ENCODE results near the gene DCBLD1. TPM values are rescaled to one million over a fixed set of nuclear protein-coding genes. Genes with fewer than 3 reads are reported as not detected.

Gene DCBLD1
- total RNA-seq, 1 donor from 2014 or later: 7.5 TPM

- peaks cover 14% of the 10 kb centered on the region for H3K36me3 Mint-ChIP-seq
- TF ChIP-seq CTCF (IDR thresholded peaks at IDR 0.05): no peak
- no peak for TF ChIP-seq EZH2 (IDR thresholded peaks at IDR 0.05)
- no peak for TF ChIP-seq EZH2phosphoT487 (IDR thresholded peaks at IDR 0.05)
- Histone ChIP-seq H2AFZ (replicated peaks) (no peak overlapping the region), H3K9ac (no peak overlapping the region), H3K4me3 (no peak overlapping the region), H3K27me3 (no peaks in the 10 kb centered on the region), H3K4me1 (no peaks in the 10 kb centered on the region), H3F3A (ENCODE audit: low read depth) (no peaks in the 10 kb centered on the region), H4K20me1 (ENCODE audit: low read depth) (no peaks in the 10 kb centered on the region), H3K27ac (no peak overlapping the region), H3K36me3 (peaks cover 16% of the 10 kb centered on the region), H3K79me2 (ENCODE audit: low read depth) (no peaks in the 10 kb centered on the region), H3K4me2 (no peak overlapping the region), H3K9me3 (ENCODE audit: low read depth) (no peaks in the 10 kb centered on the region)
- no peaks in the 10 kb centered on the region for H3K9me3 Mint-ChIP-seq
- H3K27me3 Mint-ChIP-seq (ENCODE audit: insufficient read depth, low read depth): no peaks in the 10 kb centered on the region
- H3K4me1 Mint-ChIP-seq: no peaks in the 10 kb centered on the region
- H3K4me3 Mint-ChIP-seq: no peak overlapping the region
- H3K27ac Mint-ChIP-seq: no peak overlapping the region
- no peak for DNase-seq (ENCODE audit: low spot score)
Measured at GRCh38 chr6:117568831-117569410, 86.4 kb downstream of the DCBLD1 start.

- Mint-ChIP-seq H3K27me3 (ENCODE audit: insufficient read depth, low read depth) (no peaks in the 10 kb centered on the region), H3K36me3 (peaks cover 9% of the 10 kb centered on the region), H3K4me1 (no peaks in the 10 kb centered on the region), H3K9me3 (no peaks in the 10 kb centered on the region), H3K27ac (no peak overlapping the region), H3K4me3 (no peak overlapping the region)
- Histone ChIP-seq H3K9me3 (ENCODE audit: low read depth) (no peaks in the 10 kb centered on the region), H3K79me2 (ENCODE audit: low read depth) (no peaks in the 10 kb centered on the region), H3K4me2 (no peak overlapping the region), H3K9ac (no peak overlapping the region), H3K4me1 (no peaks in the 10 kb centered on the region), H3F3A (ENCODE audit: low read depth) (no peaks in the 10 kb centered on the region), H3K4me3 (no peak overlapping the region), H2AFZ (replicated peaks) (no peak overlapping the region), H4K20me1 (ENCODE audit: low read depth) (no peaks in the 10 kb centered on the region), H3K27me3 (no peaks in the 10 kb centered on the region), H3K36me3 (peaks cover 13% of the 10 kb centered on the region), H3K27ac (no peak overlapping the region)
- TF ChIP-seq EZH2phosphoT487 (IDR thresholded peaks at IDR 0.05): no peak
- DNase-seq (ENCODE audit: low spot score): no peak
Measured at GRCh38 chr6:117573006-117573680, 90.7 kb downstream of the DCBLD1 start.

- no peak for TF ChIP-seq CTCF (IDR thresholded peaks at IDR 0.05)
- no peak for TF ChIP-seq EZH2phosphoT487 (IDR thresholded peaks at IDR 0.05)
- TF ChIP-seq EZH2 (IDR thresholded peaks at IDR 0.05): no peak
- H3K36me3 Mint-ChIP-seq: peaks cover 9% of the 10 kb centered on the region
- Histone ChIP-seq H3K9ac (no peak overlapping the region), H3K36me3 (peaks cover 13% of the 10 kb centered on the region), H3K9me3 (ENCODE audit: low read depth) (no peaks in the 10 kb centered on the region), H3K4me3 (no peak overlapping the region), H3K4me2 (no peak overlapping the region), H3F3A (ENCODE audit: low read depth) (no peaks in the 10 kb centered on the region), H4K20me1 (ENCODE audit: low read depth) (no peaks in the 10 kb centered on the region), H3K4me1 (no peaks in the 10 kb centered on the region), H3K27me3 (no peaks in the 10 kb centered on the region), H3K27ac (no peak overlapping the region), H3K79me2 (ENCODE audit: low read depth) (no peaks in the 10 kb centered on the region), H2AFZ (replicated peaks) (no peak overlapping the region)
- no peaks in the 10 kb centered on the region for H3K4me1 Mint-ChIP-seq
- no peak overlapping the region for H3K27ac Mint-ChIP-seq
- no peaks in the 10 kb centered on the region for H3K27me3 Mint-ChIP-seq (ENCODE audit: insufficient read depth, low read depth)
- no peak overlapping the region for H3K4me3 Mint-ChIP-seq
- H3K9me3 Mint-ChIP-seq: no peaks in the 10 kb centered on the region
- no peak for DNase-seq (ENCODE audit: low spot score)
Measured at GRCh38 chr6:117574198-117574597, 91.7 kb downstream of the DCBLD1 start.

- Histone ChIP-seq H3K4me2 (no peak overlapping the region), H3F3A (ENCODE audit: low read depth) (no peaks in the 10 kb centered on the region), H3K9ac (no peak overlapping the region), H3K4me1 (no peaks in the 10 kb centered on the region), H4K20me1 (ENCODE audit: low read depth) (no peaks in the 10 kb centered on the region), H3K36me3 (peaks cover 7% of the 10 kb centered on the region), H3K27ac (no peak overlapping the region), H3K9me3 (ENCODE audit: low read depth) (no peaks in the 10 kb centered on the region), H2AFZ (replicated peaks) (no peak overlapping the region), H3K27me3 (no peaks in the 10 kb centered on the region), H3K79me2 (ENCODE audit: low read depth) (peaks cover 32% of the 10 kb centered on the region), H3K4me3 (no peak overlapping the region)
- Mint-ChIP-seq H3K27ac (no peak overlapping the region), H3K4me1 (no peaks in the 10 kb centered on the region), H3K9me3 (peaks cover 2% of the 10 kb centered on the region), H3K36me3 (peaks cover 29% of the 10 kb centered on the region), H3K27me3 (ENCODE audit: insufficient read depth, low read depth) (no peaks in the 10 kb centered on the region), H3K4me3 (no peak overlapping the region)
- no peak for TF ChIP-seq EZH2 (IDR thresholded peaks at IDR 0.05)
- no peak for TF ChIP-seq CTCF (IDR thresholded peaks at IDR 0.05)
- TF ChIP-seq EZH2phosphoT487 (IDR thresholded peaks at IDR 0.05): no peak
- DNase-seq (ENCODE audit: low spot score): no peak
Measured at GRCh38 chr6:117585647-117586046, 103.2 kb downstream of the DCBLD1 start.

Data from neural progenitor cell (in vitro differentiated cells).